ENCODE measurements around the gene HSDL1.

Gene HSDL1

GRCh38 chr16:84107921-84108320, 37.1 kb downstream of the HSDL1 start:
- DNase-seq (ENCODE audit: low read depth, low spot score): no peak

- DNase-seq (ENCODE audit: low read depth, low spot score): peak; percentile 76
These were observed 38.8 kb downstream of the HSDL1 start for GRCh38 chr16:84105948-84106740.

GRCh38 chr16:84105301-84105815, 39.6 kb downstream of the HSDL1 start:
- no peak for DNase-seq (ENCODE audit: low read depth, low spot score)

GRCh38 chr16:84104231-84104630, 40.7 kb downstream of the HSDL1 start:
- no peak for DNase-seq (ENCODE audit: low read depth, low spot score)

GRCh38 chr16:84103678-84104077, 41.3 kb downstream of the HSDL1 start:
- DNase-seq (ENCODE audit: low read depth, low spot score): no peak

DNA sequence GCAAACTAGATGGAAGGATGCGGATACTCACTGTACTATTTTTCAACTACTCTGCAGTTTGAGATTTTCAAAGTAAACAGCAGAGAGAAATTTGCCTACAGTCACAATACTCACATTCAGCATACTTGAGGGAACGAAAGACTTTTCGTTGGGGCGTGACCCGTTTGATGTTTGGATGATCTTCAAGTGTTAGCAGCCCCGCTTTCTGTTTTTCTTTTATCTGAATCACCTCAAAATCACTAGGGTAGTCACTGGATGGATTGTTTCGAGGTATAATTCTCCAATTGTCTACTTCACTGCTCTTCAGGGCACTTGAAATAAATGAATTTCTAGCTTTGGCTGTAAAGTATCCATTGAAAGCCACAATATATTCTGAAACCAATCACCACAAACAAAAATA, 46.0 kb downstream of the HSDL1 start:
- DNase-seq (ENCODE audit: low read depth, low spot score): no peak

GRCh38 chr16:84096447-84097005, 48.5 kb downstream of the HSDL1 start:
- no peak for DNase-seq (ENCODE audit: low read depth, low spot score)

GRCh38 chr16:84095466-84095865, 49.5 kb downstream of the HSDL1 start:
- no peak for DNase-seq (ENCODE audit: low read depth, low spot score)

GRCh38 chr16:84093879-84094270, 51.1 kb downstream of the HSDL1 start:
- DNase-seq (ENCODE audit: low read depth, low spot score): no peak

DNA sequence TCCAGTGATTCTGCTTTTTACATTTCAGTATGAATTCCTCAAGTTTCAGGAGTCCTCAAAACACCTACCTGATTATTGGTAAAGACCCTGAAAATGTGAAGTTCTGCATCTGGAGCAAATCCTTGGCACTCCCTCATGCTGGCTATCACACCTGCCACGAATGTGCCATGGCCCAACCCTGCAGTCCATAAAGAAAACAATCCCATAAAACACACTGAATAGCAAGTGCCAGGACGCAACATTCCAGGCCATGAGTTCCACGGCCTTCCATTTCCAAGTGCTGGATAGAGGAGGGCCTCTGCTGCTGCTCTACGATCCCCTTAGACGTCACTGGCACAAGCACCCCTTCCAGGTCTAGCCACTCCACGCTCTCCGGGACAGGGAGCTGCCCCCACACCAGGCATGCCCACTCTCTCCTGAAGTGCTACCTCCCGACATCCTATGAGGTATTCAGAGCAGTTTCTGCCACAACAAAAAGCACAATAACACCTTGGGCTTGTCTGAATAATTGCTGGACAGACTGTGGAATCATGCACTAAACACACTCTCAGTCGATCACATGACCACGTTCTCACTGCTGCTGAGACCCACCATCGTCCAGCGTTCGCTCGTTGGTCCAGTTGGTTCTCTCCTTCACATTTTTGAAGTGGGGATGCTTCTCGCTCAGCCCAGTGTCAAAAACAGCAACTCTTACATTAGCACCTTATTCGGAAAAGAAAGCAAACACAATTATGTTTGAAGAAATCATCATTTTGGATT, 51.7 kb downstream of the HSDL1 start:
- no peak for DNase-seq (ENCODE audit: low read depth, low spot score)

DNA sequence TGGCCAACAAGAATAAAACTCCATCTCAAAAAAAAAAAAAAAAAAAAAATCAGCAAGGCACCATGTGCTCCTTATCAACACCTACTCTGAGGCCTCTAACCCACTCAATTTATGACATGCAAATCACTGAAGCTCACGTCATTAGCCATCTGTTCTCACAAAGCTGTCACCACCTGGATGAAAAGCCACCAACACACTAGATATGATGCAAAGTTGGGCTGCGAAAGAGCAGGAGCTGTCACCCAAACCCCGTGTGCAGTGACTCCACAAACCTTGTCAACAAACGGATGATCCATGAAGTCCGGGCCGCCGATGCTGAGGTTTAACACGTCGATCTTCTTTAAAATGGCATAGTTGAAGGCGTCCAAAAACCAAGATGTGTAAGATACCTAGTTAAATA, 53.5 kb downstream of the HSDL1 start:
- no peak for DNase-seq (ENCODE audit: low read depth, low spot score)

GRCh38 chr16:84090211-84090610, 54.8 kb downstream of the HSDL1 start:
- no peak for DNase-seq (ENCODE audit: low read depth, low spot score)

GRCh38 chr16:84088695-84089395, 56.1 kb downstream of the HSDL1 start:
- peak; percentile 11 for DNase-seq (ENCODE audit: low read depth, low spot score)

DNA sequence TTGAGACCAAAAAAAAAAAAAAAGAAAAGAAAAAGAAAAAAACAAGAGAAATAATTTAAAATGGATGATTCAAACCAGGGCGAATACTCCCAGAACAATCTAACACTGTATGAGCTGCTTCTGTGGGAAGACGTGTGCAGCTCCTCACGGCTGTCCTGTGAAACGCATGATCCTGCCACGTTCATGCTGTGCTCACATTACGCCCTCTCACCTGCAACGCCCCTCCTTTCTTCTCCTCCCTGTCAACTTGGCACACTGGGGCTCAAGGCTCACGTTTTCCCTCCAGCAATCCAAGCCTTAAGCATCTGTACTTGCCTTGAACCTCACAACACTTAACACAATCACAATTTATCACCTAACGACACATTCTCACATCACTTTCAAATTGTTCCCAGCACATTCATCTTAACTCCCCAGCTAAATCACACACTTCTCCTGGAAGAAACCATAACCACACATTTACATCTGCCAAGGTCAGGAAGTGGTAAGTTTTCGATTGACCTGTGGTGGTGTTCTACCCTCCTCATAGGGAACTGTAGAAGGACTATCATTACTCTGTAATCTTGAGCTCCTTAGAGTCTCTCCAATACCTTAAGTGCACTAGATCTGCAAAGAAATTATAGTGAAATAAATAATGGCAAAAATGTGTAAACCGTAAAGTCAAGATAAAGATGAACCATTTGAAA, 57.4 kb downstream of the HSDL1 start:
- DNase-seq (ENCODE audit: low read depth, low spot score): no peak

DNA sequence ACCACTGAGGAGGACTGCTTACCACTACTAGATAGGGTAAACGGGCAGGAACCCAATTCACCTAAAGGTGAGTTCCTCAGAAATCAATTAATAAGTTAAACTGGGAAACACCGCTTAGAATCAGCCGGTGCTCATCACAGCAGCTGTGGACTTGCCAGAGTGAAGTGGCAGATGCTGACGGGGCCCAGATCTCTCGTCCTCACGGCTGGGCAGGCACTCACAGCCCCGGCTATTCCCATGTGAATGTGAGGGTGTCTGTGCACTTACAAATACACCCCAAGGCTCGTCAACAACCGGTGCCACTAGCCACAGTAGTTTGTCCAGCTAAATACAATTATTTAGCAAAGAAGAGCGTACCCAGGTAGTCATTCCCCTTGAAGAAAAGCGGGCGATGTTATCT, 58.0 kb downstream of the HSDL1 start:
- no peak for DNase-seq (ENCODE audit: low read depth, low spot score)

GRCh38 chr16:84086341-84086740, 58.6 kb downstream of the HSDL1 start:
- no peak for DNase-seq (ENCODE audit: low read depth, low spot score)

- no peak for DNase-seq (ENCODE audit: low read depth, low spot score)
These were observed 59.2 kb downstream of the HSDL1 start for GRCh38 chr16:84085773-84086172.

- no peak for DNase-seq (ENCODE audit: low read depth, low spot score)
These were observed 59.7 kb downstream of the HSDL1 start for GRCh38 chr16:84085271-84085667.

GRCh38 chr16:84084570-84085270, 60.3 kb downstream of the HSDL1 start:
- DNase-seq (ENCODE audit: low read depth, low spot score): peak; percentile 75

DNA sequence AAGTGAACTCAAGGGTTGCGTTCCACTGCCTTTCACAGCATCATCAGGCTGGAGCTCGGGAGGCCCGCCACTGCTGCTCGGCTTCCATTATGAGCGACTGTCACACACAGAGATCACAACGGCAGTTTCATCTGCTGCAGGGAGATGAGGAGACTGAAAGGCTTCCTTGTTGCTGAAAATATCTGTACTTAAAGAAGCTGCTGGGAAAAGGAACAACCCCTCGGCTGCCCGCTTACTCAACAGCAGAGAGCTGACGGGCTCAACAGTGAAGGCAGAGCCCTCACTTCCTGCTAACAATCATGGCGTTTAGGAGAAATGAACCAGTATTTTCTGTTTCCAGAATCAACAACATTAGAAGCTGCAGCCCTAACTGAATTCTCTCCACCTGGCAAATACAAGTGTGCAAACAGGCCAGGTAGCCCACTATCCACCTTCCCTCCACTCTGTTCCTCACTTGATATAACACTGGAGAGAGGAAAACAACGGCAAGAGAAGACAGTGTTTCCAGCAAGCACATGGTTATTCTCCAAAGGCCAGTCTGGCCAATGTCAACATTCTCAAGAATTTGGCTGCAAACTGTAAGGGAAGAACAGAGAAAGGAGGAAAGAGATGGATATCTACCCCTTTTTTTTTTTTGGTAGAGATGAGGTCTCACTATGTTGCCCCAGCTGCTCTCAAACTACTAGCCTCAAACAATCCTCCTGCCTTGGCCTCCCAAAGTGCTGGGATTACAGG, 62.0 kb downstream of the HSDL1 start:
- no peak for DNase-seq (ENCODE audit: low read depth, low spot score)
